ENCODE data around the gene PLEKHS1.
A peak's percentile ranks its signal among the peaks of the same experiment; 100 is the strongest.

The PLEKHS1 gene
- total RNA-seq: 0 to 0.43 (median 0.08) reads per million in 18 experiments

- DNase-seq: no peak
Measured at GRCh38 chr10:113751181-113751732, at the start of gene PLEKHS1. Gene PLEKHS1 (plus strand): TSS chr10:113751682. CDS start chr10:113755278, 3,596 bp downstream.

- peak; percentile 17 to 30 for DNase-seq
Measured at GRCh38 chr10:113704637-113705343, 46.7 kb upstream of the PLEKHS1 start.

DNA sequence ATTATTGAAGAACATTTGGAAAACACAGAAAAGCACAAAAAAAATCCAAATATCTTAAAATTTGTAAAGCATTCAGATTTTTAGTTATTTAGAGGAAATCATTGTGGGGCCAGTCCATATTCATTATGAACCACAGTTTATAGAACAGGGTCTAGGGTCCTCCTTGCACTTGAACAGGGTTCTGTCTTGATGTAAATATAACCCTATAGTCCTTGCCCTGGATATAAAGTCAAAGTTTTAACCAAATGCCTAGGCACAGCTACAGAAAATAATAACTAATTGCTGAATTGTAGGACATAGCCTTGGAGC is 46.2 kb upstream of the PLEKHS1 start:
- no peak for DNase-seq

GRCh38 chr10:113706623-113707022 is 44.9 kb upstream of the PLEKHS1 start:
- DNase-seq: no peak

DNA sequence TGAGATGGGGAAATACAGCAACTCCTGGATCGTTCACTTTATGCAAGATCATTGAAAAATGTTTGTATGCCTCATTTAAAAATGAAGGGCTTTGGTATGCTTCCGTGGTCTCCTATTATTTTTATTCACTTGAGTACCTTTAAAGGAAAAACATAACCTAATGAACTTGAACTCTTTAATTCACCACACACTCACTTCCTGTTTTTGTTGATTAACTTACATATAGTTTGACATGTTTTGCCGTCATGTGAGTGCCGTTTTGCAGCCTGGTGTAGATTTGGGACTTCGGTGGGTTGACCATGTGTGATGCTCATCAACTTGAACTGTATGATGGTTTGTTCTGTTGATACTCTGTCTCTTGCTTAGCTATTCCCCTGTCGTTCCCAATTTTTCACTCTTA is 42.8 kb upstream of the PLEKHS1 start:
- no peak for DNase-seq

GRCh38 chr10:113709221-113709838 is 42.2 kb upstream of the PLEKHS1 start:
- no peak for DNase-seq

DNA sequence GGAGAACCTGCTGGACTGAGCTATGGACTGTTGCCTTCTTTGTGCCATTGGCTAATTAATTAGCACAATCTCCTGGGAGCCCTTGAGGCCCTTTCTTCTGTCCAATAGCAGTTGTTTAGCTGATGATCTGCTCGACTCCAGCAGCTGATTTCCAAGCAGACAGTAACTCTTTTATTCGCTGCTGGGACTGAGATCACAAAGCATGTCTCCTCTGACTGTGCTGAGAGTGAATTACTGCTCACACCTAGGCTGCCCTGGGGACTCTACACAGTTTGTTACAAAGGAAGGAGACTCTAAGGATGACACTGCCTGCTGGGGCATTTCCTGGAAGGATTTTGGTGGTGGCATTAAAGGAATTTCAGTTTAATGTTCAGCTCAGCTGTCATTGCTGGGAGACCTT is 40.3 kb upstream of the PLEKHS1 start:
- DNase-seq: no peak

DNA sequence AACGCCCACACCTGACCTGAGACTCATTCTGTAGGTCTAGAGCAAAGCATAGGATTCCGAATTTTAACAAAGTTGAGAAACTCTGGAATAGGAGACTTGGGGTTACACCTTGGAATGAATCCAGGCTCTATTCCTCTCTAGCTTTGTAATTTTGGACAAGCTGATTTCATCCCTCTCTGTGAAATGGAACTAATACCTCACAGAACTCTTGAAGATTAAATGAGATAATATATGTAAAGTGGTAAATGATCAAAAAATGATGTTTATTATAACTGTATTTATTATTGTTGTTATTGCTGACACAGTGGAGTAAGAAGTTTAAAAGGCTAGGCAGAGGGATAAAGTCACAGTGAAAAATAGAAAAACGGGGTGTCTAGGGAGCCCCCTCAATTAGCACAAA is 39.5 kb upstream of the PLEKHS1 start:
- no peak for DNase-seq

- no peak for DNase-seq
Measured at GRCh38 chr10:113712755-113713639, 38.5 kb upstream of the PLEKHS1 start.

DNA sequence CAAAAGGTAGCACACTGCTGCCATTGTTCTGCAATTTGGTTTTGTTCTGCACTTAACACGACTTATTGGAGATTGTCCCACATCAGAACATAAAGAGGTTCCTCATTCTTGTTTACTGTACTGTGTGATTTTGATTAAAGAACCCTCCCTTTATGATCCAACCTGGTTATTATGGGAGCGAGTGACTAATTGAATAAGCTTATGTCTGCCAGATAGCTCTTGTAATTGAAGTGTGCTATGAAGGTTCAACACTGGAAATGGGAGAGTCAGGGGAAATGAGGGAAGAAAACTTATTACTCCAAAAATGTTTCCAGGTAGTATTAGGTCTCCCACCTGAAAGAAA is 37.9 kb upstream of the PLEKHS1 start:
- DNase-seq: no peak

DNA sequence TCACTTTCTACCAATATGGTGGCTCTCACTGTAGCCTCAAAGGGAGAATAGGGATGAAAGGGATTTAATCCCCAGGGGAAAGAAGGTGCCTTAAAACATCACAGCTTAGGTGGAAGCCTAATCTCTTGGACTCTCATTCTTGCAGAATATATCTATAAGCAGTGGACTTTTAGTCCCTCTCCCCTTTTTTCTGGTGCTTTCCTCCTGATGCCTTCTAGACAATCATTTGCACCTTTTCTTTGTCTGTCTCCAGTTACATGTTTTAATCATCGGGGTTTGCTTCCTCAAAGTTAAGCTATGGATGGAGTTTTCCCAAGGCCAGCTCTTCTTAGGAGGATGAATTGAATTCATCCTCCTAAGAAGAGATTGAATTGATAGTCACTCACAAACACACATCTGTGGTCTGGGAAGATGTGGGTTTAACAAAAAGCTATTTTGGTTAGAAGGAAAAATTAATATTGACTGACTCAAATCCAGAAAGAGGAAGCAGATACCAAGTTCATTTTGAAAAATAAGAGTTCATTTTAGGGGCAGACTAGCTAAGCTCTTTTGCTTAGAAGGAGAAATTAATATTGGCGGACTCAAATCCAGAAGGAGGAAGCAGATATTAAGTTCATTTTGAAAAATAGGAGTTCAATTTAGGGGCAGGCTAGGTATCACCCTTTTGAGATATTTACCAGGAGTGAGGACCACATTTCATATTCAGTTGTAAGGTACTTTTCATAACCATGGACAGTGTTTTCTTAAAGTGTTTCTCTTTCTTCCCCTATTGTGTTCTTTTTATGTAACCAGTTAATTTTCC is 35.2 kb upstream of the PLEKHS1 start:
- peak in 1 of 2 donors; percentile 31 for DNase-seq

GRCh38 chr10:113718969-113719822 is 32.3 kb upstream of the PLEKHS1 start:
- DNase-seq: no peak

- no peak for DNase-seq
Measured at GRCh38 chr10:113720386-113720785, 31.1 kb upstream of the PLEKHS1 start.

- DNase-seq: no peak
Measured at GRCh38 chr10:113732160-113732881, 19.2 kb upstream of the PLEKHS1 start.

GRCh38 chr10:113732966-113733365 is 18.5 kb upstream of the PLEKHS1 start:
- DNase-seq: no peak

DNA sequence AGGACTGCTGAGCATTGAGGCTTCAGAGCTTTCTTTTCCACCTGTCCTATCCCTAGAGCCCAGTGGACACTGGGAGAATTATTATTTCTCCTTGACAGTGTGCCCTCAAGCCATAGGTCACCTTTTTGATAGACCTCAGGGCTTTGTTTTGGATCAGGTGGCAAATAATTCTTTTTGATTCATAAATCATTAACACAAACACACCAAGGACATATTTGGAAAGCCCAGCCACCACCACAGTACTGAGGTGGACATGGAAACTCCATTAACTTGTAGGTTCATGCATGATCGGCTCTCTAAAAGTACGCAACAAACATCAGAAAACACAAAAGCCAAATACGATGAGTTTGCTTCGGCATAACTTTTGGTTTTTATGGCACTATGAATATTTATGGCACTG is 17.8 kb upstream of the PLEKHS1 start:
- DNase-seq: no peak

- no peak for DNase-seq
Measured at GRCh38 chr10:113735913-113736312, 15.6 kb upstream of the PLEKHS1 start.

DNA sequence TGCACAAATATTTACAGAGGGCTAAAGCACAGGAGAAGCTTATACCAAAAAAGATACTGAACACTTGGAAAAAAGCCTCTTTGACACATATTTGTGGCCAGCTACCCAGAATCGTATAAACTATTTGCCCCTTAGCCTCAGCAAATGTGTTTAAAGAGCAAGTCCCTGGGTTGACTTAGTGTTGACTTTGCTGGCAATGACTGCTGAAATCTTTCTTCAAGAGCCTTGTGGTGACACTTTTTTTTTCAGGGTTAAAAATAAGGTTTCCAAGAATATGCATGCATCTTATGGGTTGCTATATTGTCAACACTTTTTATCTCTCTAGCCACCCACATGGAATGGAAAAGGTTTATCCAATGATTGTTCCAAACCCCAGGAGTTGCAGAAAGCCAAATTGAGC is 14.9 kb upstream of the PLEKHS1 start:
- DNase-seq: no peak

DNA sequence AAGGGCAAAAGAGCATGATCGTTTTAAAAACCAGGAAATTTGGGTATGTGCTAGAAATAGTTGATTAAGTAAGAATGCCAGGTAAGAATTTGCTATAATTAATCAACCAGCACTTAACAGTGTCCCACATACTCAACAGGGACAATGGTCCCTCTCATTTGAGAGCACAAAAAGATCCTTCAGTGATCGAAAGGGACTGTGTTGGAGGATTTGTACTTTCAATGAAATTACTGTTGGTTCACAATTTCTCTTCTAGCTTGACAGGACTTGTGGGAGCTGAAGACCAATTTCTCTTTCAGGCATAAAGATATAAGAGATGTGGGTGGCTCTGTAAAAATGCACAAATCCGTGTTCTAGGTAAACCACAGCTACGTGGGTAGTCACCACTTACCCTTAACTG is 12.5 kb upstream of the PLEKHS1 start:
- DNase-seq: no peak

GRCh38 chr10:113739577-113739976 is 11.9 kb upstream of the PLEKHS1 start:
- no peak for DNase-seq

DNA sequence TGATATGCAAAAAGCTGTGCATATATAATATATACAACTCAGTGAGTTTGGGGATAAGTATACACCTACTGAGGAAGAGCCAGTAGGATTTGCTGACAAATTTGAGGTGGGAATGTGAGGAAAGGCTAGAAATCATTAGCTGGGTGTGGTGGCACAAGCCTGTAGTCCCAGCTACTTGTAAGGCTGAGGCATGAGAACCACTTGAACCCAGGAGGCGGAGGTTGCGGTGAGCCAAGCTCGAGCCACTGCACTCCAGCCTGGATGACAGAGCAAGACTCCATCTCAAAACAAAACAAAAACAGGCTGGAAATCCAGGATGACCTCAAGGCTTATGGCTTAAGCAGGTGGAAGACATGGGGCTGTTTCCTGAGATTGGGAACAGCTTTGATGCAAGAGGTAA is 10.6 kb upstream of the PLEKHS1 start:
- no peak for DNase-seq
